ENCODE measurements around the gene SCO1. TPM values are rescaled to one million over a fixed set of nuclear protein-coding genes. Genes with fewer than 3 reads are reported as not detected.

The SCO1 gene
- total RNA-seq, 1 donor from 2014 or later, result 24.2 TPM

- intact Hi-C loops (cut with micrococcal nuclease), result no loop called here
These were observed 43.3 kb downstream of the SCO1 start for GRCh38 chr17:10653987-10654386.

DNA sequence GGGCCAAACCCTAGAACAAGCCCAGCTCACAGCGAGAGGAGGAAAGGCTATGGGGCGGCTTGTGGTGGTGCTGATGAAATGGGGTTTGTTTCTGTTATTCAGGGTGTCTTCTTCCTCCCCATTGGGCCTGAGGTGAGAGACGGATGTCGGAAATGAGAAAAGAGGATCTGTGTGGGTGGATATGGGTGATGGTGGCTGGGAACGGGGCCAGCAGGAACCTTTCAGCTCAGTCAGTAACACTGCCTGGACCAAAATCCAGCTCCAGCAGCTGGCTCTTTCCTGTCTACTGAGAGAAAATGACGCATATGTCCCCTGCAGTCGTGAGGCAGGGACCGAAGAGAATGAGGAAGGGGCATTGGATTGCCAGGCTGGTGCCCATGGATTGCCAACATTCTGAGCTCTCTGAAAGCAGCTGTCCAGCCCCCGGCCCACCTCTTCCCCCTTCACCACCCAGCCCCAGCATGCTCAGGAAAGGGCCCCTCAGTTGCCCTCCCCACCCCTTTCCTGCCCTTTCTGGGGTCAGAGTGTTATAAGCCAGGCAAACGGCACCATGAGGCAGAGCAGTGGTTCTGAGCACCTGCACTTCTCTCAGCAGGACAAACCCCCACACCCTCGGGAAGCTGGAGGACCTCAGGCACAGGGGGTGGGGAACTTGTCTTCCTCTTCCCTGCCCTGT lies 44.2 kb downstream of the SCO1 start:
- intact Hi-C loops (cut with micrococcal nuclease), result no loop called here

DNA sequence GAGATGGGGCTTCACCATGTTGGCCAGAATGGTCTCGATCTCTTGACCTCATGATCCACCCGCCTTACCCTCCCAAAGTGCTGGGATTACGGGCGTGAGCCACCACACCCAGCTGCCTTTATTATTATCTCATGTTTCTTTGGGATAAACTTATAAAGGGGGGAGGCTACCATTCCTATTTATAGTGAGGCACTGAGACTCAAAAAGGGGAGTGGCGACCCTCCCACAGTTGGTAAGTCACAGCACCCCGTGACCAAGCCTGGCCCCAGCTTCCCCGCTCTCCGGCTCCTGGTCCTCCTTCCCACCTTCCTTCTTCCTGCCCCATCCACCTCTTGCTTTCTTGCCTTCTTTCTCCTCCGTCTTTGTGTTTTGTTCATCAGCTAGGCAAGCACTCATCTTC lies 45.4 kb downstream of the SCO1 start:
- intact Hi-C loops (cut with micrococcal nuclease), result no loop called here

GRCh38 chr17:10649602-10650001 lies 47.7 kb downstream of the SCO1 start:
- intact Hi-C loops (cut with micrococcal nuclease), result no loop called here

GRCh38 chr17:10648956-10649355 lies 48.4 kb downstream of the SCO1 start:
- intact Hi-C loops (cut with micrococcal nuclease), result no loop called here

DNA sequence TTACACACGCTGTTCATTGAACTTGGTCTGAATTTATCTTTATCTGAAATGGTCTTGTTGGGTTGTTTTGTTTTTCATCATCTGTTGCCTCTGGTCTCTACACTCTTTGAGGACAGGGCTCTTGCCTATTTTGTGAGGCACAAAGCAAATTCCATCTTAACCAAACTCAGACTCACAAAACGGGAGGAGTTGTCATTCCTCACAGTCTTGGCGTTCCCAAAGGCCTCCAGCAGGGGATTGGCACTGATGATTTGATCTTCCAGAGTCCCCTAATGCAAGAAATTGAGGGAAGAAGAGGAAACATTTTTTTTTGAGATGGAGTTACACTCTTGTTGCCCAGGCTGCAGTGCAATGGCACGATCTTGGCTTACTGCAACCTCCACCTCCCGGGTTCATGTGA lies 49.0 kb downstream of the SCO1 start:
- intact Hi-C loops (cut with micrococcal nuclease), result no loop called here

DNA sequence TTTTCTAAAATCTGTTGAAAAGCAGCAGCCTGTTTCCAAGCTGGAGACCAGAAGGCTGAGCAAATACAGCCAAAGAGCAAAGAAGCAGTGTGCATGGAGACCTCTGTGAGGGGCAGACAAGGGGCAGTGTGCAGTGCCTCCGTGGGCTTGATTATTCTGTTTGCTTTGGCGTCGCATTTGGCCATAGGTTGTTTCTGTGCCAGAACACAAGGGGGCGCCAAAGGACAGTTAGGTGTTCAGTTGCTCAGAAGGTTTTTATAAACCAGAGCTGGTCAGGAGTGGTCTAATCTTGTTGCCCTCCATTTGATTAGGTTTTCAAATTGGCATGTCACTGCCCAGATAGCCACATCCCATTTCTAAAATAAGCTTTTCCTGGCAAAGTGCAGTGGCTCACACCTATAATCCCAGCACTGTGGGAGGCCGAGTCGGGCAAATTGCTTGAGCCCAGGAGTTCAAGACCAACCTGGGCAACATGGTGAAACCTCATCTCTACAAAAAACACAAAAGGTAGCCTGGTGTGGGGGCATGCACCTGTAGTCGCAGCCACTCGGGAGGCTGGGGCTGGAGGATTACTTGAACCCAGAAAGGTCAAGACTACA lies 50.8 kb downstream of the SCO1 start:
- intact Hi-C loops (cut with micrococcal nuclease), result loop anchor here (1.0 kb wide), 1 partner anchor 199 kb away; no protein-coding TSS in a partner anchor

DNA sequence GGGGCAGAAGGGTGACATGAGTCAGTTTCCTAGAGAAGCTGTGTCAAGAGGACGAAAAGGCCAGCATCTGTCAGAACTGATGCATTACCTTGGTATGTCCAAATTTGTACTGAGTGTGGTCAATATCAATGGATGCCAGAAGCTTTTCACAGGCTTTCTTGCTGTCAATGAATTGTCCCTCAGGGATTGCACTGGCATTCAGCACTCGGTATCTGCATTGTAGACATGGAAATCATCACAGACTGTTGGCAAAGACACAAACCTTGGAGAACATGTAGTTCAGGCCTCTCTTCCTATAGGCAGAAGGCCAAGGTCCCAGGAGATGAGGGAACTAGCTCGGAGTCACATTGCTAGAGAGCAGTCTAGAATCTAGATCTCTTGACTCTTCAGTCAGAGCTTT lies 56.9 kb downstream of the SCO1 start:
- intact Hi-C loops (cut with micrococcal nuclease), result no loop called here

GRCh38 chr17:10638151-10638550 lies 59.2 kb downstream of the SCO1 start:
- intact Hi-C loops (cut with micrococcal nuclease), result no loop called here

GRCh38 chr17:10635290-10635689 lies 62.0 kb downstream of the SCO1 start:
- intact Hi-C loops (cut with micrococcal nuclease), result no loop called here

- intact Hi-C loops (cut with micrococcal nuclease), result no loop called here
These were observed 63.5 kb downstream of the SCO1 start for GRCh38 chr17:10633738-10634379.

- intact Hi-C loops (cut with micrococcal nuclease), result loop anchor here (1.0 kb wide), 1 partner anchor 214 kb away; no protein-coding TSS in a partner anchor
These were observed 65.6 kb downstream of the SCO1 start for GRCh38 chr17:10631701-10632100.

DNA sequence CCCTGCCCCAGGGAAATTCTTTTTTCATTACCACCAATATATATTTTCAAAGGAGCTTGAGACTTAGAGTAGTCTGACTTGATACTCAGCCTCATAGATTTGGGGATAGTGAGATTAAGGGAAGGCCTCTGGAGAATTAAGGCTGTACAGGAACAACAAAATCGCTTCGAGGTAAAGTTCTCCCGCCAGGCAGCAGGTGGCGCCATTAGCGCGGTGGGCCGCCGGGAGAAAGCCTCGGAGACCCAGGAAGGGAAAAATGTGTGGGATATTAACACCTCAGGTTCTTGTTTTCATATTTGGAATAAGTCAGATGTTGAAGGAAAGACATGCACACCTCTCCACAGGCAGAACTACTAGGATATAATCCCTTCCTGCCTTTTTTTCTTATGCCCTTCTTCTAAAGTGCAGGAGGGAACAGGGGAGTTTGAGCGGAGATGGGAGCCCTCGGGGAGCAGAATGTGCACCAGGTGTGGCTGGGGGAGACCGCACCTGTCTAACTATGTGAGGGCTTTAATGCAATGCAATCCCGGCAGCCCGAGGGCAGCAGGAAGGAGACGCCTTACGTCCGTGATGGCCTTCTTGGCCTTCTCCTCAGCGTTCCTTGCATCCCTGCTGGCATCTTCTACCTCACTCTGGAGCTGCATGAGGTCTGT lies 66.2 kb downstream of the SCO1 start:
- intact Hi-C loops (cut with micrococcal nuclease), result loop anchor here (1.0 kb wide), 1 partner anchor 214 kb away; no protein-coding TSS in a partner anchor

GRCh38 chr17:10629706-10630105 lies 67.6 kb downstream of the SCO1 start:
- intact Hi-C loops (cut with micrococcal nuclease), result no loop called here

GRCh38 chr17:10628756-10629155 lies 68.6 kb downstream of the SCO1 start:
- intact Hi-C loops (cut with micrococcal nuclease), result no loop called here

- intact Hi-C loops (cut with micrococcal nuclease), result no loop called here
These were observed 70.9 kb downstream of the SCO1 start for GRCh38 chr17:10626390-10626789.

GRCh38 chr17:10624969-10625368 lies 72.4 kb downstream of the SCO1 start:
- intact Hi-C loops (cut with micrococcal nuclease), result no loop called here

DNA sequence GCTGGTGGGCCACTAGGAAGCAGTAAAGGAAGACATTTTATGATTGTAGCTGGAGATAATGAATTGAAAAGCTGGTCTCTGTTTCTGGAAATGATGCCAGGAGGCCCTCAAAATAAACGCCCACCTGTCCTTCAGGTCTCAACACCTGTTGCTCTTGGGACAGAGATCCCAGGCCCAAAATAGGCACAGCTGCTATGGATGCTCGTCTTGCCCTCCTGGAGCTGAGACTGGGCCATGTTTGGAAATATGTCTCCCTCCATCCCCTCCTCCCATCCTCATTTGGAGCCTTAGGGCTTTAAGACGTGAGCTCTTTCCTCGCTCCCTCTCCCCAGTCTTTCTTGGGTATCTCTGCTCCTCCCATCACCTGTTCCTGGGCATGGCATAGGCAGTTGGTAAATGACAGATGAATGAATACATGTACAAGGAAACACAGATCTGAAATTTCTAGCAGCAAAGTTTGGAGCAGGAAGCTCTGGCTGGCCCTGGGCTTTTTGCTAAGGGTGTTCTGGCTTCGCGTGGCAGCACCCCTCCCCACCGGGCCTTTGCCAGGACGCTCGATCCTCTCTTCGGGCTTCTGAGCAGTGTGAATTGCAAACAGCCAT lies 73.5 kb downstream of the SCO1 start:
- intact Hi-C loops (cut with micrococcal nuclease), result no loop called here

GRCh38 chr17:10622617-10623485 lies 74.5 kb downstream of the SCO1 start:
- intact Hi-C loops (cut with micrococcal nuclease), result no loop called here
